HG03060 (cell line): ENCODE results near the gene S100B.
"Not testable (repeated sequence)": the region's sequence is repeated elsewhere in the genome, so short reads cannot be mapped to it uniquely, and the experiment has no call there.

Experiments
- ATAC-seq: cut with Tn5 transposase; IDR thresholded peaks from one replicate; pipeline ENCODE4 v1.9.1; 2021; ENCODE audit warnings: low read depth, moderate number of reproducible peaks; ENCODE audit not compliant: unreplicated experiment

The S100B gene

GRCh38 chr21:46604329-46604974 is 430 bp downstream of the S100B start:
- ATAC-seq, result no peak

GRCh38 chr21:46603228-46603627 is 1.7 kb downstream of the S100B start:
- no peak for ATAC-seq

- no peak for ATAC-seq
Observed at GRCh38 chr21:46600978-46601377, 3.9 kb downstream of the S100B start.

GRCh38 chr21:46600305-46600704 is 4.6 kb downstream of the S100B start:
- no peak for ATAC-seq

- no peak for ATAC-seq
Observed at GRCh38 chr21:46598581-46599572, 6.0 kb downstream of the S100B start.

- ATAC-seq, result no peak
Observed at GRCh38 chr21:46597896-46598343, 7.0 kb downstream of the S100B start.

GRCh38 chr21:46597031-46597430 is 7.9 kb downstream of the S100B start:
- no peak for ATAC-seq

GRCh38 chr21:46596201-46596600 is 8.7 kb downstream of the S100B start:
- no peak for ATAC-seq

GRCh38 chr21:46594276-46594675 is 10.6 kb downstream of the S100B start:
- no peak for ATAC-seq

- no peak for ATAC-seq
Observed at GRCh38 chr21:46585191-46585953, 19.5 kb downstream of the S100B start.

- no peak for ATAC-seq
Observed at GRCh38 chr21:46581780-46582307, 23.0 kb downstream of the S100B start.

- ATAC-seq, result not testable (repeated sequence)
Observed at GRCh38 chr21:46579394-46579793, 25.5 kb downstream of the S100B start.

GRCh38 chr21:46577786-46578185 is 27.1 kb downstream of the S100B start:
- ATAC-seq, result not testable (repeated sequence)

GRCh38 chr21:46572850-46573249 is 32.0 kb downstream of the S100B start:
- ATAC-seq, result no peak

- no peak for ATAC-seq
Observed at GRCh38 chr21:46570631-46571030, 34.3 kb downstream of the S100B start.

- no peak for ATAC-seq
Observed at GRCh38 chr21:46570119-46570518, 34.8 kb downstream of the S100B start.

- no peak for ATAC-seq
Observed at GRCh38 chr21:46569081-46569480, 35.8 kb downstream of the S100B start.

- no peak for ATAC-seq
Observed at GRCh38 chr21:46568562-46568961, 36.3 kb downstream of the S100B start.

- no peak for ATAC-seq
Observed at GRCh38 chr21:46567348-46567747, 37.5 kb downstream of the S100B start.

GRCh38 chr21:46564391-46564790 is 40.5 kb downstream of the S100B start:
- ATAC-seq, result no peak
